HPDE6-E6E7 (cell line): ENCODE data around the gene DPCD.

Experiments used
- DNase-seq: peaks from one replicate; pipeline ENCODE4 v3.0.0; 2011; ENCODE audit warnings: missing footprints; ENCODE audit errors: extremely low spot score

Gene DPCD

DNA sequence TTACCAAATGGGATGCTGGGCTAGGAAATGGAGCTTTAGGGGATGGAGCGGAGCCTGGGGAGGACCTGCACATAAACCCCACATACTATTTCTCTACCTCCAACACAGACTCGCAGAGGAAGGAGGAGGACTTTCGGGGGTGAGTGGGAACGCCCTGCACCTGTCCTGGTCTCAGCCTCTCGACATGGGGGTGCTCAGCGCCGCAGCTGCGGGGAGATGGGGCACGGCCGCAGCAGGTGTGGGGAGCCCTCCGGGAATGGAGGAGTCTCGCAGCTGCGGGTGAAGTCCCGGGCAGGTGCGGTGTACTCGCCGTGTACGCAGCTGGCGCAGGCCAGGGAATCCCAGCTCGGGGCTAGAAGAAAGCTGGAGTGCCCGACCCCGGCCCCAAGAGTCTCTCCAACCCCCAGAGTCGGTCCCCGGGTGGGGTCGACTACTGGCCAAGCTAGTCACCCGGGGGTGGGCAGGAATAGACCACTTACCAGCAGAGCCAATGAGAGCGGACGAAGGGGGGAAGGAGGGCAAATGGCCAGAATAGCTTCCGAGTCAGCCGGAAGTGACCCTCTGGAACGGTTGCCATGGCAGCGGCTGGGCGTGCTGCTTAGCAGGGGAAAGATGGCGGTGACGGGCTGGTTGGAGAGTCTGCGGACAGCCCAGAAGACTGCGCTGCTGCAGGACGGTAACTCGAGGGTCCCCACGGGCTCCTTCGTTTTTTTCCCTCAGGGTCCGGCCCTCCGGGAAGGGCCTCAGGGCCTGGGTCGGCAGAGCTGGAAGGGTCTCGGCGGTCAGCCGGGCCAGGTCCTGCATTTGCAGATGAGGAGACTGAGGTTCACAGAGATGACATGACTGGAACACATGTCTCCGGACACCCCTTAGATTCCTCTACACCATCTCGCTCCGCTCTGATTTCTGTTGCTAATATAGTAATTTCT, at the start of gene DPCD, which contains the start of gene POLL:
DPCD (plus strand) TSS at position 597 of the 929 bp plus-strand sequence; CDS start at position 613, 16 bp downstream.
POLL (minus strand) TSS at position 533 of the 929 bp plus-strand sequence. CDS start 897 bp downstream, outside the sequence.
- DNase-seq: peak; percentile 91

DNA sequence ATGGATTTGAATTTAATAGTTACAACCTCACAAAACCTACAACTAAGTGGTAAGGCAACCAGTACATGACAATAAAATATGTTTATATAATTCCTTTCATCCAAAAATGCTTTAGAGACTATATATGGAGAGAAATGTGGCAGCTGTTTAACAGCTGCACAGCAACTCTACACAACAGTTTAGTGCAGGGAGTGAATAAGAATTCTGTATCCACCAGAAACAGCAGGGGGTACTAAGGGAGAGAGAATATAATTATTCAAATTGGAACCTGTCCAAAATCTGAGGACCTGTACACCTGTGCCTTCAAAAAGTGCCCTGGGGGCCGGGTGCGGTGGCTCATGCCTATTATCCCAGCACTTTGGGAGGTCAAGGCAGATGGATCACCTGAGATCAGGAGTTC, 49.7 kb upstream of the DPCD start:
- DNase-seq: no peak

DNA sequence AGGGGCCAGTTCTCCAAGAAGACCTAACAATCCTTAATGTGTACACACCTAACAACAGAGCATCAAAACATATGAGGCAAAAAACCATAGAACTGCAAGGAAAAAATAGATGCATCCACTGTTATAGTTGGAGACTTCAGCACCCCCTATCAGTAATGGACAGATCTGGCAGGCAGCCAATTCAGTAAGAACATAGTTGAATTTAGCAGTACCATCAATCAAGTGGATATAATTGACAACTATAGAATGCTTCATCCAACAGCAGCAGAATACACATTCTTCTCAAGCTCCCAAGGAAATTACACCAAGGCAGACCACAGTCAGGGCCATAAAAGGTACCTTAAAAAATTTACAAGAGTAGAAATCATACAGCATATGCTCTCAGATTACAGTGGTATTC, 42.2 kb upstream of the DPCD start:
- DNase-seq: no peak

- DNase-seq: no peak
Observed at GRCh38 chr10:101550965-101551364, 37.2 kb upstream of the DPCD start.

DNA sequence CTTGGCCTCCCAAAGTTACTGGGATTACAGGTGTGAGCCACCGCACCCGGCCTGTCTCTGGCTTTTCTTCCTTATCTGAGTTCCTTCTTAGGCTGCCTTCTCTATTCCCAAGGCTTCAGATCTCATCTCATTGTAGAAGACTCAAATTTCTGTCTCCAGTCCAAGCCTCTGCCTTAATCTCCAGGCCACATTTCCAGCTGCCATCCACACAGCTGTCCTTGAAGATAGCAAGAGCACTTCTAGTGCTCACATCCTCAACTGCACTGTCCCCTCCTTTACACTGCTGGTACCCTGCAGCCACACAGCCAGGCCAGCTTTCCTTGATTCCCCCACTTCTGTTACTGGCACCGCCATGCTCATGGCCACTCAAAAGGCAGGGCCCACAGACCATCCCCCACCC, 35.7 kb upstream of the DPCD start:
- DNase-seq: no peak

- DNase-seq: no peak
Observed at GRCh38 chr10:101557541-101557940, 30.6 kb upstream of the DPCD start.

- peak; percentile 91 for DNase-seq
Observed at GRCh38 chr10:101558204-101558603, 29.9 kb upstream of the DPCD start.

DNA sequence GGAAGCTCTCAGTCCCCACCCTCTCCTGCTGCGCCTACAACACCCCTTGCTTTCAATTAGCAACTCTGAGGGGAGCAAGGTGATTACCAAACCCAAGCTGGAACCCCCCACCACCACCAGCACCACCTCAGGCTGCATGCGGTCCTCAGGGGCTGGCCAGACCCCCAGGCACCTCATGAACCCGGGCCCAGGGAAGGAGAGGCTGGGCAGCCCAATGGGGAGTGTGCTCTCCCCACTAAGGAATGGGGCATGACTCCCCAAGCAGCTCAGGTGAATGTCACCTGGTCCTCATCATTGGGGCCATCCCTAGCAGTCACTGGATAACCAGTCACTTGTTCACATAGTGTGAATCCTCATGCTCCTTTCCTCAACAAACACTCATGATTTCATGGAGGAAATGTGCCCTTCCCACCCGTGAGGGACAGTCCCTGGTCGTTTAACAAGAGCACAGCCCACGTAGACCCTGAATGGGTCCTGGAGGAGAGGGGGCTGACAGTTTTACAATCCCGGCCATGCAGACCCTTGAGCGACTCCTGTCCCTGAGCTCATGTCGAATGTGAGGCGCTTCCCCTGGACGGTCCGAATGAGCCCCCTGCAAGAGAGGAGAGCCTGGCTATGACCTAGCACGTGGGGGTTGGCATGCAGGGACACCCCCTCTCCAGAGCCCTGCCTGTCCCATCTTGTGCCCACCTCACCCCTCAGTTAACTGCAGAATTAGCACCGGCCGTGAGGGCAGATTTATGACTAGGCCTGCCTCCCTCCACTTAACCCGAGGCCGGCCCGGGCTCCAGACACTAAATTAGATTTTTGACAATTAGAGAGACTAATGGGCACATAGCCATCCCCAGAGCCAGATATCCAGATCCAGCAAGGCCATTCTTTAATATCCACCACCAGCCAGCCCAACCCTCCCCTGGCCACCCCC, 29.2 kb upstream of the DPCD start:
- DNase-seq: no peak

GRCh38 chr10:101559596-101560297, 28.4 kb upstream of the DPCD start:
- DNase-seq: no peak

GRCh38 chr10:101560298-101561067, 27.6 kb upstream of the DPCD start:
- DNase-seq: no peak

- DNase-seq: no peak
Observed at GRCh38 chr10:101561068-101561915, 26.8 kb upstream of the DPCD start.

- no peak for DNase-seq
Observed at GRCh38 chr10:101562231-101562630, 25.9 kb upstream of the DPCD start.

DNA sequence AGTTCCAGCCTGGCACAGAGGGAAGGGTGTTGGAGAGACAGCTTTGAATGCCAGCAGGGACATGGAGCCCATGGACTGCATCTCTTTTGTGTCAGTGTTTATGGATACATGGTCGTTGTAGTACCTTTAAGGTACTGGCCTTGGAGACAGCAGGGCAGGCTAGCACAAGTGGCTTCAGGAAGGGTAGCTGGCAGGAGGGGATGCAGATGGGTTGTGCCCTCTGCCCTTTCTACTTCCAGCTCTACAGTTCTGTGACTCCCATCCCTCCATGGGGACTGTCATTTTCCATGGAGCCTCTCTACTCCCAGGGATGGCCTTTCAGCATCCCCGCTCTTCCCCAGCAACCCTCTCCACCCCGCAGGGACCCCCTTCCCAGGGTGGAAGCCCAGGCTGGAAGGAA, 25.1 kb upstream of the DPCD start:
- DNase-seq: no peak

GRCh38 chr10:101563497-101564040, 24.6 kb upstream of the DPCD start:
- no peak for DNase-seq

DNA sequence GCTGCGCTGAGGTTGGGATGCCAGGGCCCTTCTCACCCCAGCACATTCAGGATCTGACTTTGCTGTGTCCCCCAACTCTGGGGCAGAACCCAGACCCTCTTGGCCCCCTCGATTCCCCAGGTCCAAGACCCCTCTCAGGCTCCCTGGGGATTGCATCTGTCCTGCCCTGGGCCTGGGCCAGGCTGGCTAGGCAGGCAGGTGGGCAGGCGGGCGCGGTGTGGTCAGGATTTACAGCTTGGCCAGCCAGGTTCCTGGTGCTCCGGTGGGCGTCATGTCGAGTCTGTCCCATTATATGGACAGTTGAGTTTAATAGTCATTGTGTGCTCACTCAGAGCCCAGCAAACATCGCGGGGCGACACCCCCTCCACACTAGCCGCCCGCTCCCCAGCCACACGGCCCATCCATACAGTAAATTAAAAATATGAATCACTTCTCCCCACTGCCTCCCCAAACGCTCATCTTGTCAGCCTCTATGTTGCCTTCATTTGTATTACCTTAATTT, 23.6 kb upstream of the DPCD start:
- DNase-seq: no peak

GRCh38 chr10:101565370-101565900, 22.7 kb upstream of the DPCD start:
- DNase-seq: no peak

GRCh38 chr10:101565936-101566332, 22.2 kb upstream of the DPCD start:
- no peak for DNase-seq

GRCh38 chr10:101566333-101567164, 21.6 kb upstream of the DPCD start:
- DNase-seq: no peak
